IMR-90 (cell line): ENCODE results near the gene ZBED4. TPM values are rescaled to one million over a fixed set of nuclear protein-coding genes. Genes with fewer than 3 reads are reported as not detected.

Experiments
- ATAC-seq: fragments of 200-7000 bp; cut with Tn5 transposase; 2 replicates; pipeline ENCODE4 v1.9.1; 2020; ENCODE audit warnings: low read depth, mild to moderate bottlenecking, moderate library complexity
- BruUV-seq: library from RNA; stranded (reverse); fragments of 400-500 nt; replicated peaks from 2 replicates; lab custom pipeline; 2021; lab: Mats Ljungman, UMichigan
- CTCF ChIA-PET: fragments of 300-600 bp; formaldehyde crosslinking; extraction: SDS; loops from one replicate; lab custom pipeline; 2021; ENCODE audit warnings: antibody characterized with exemption; lab: Yijun Ruan, JAX
- POLR2A ChIA-PET: fragments of 300-600 bp; sonication (Branson Sonifier 250); formaldehyde crosslinking; loops from one replicate; lab custom pipeline; 2022; ENCODE audit warnings: antibody characterized with exemption; ENCODE audit not compliant: unreplicated experiment; lab: Charles Lee
- DNase-seq: peaks from one replicate; pipeline ENCODE4 v3.0.0; 2013
- H2AFZ ChIP-seq: replicated peaks from 2 replicates; pipeline ENCODE3; 2013; ENCODE audit warnings: low read length, mild to moderate bottlenecking; ENCODE audit not compliant: poor library complexity
- H2AK5ac ChIP-seq: 2 replicates; pipeline ENCODE4 v1.6.1; 2013; ENCODE audit warnings: low read depth, low read length, inconsistent platforms
- H2AK9ac ChIP-seq: replicated peaks from 2 replicates; pipeline ENCODE3; 2013; ENCODE audit warnings: mild to moderate bottlenecking, low read depth, low read length, moderate library complexity; ENCODE audit not compliant: poor library complexity
- H2BK120ac ChIP-seq: 2 replicates; pipeline ENCODE4 v1.6.1; 2013; ENCODE audit warnings: low read depth, low read length, inconsistent platforms
- H2BK15ac ChIP-seq: 3 replicates; pipeline ENCODE4 v1.6.1; 2013; ENCODE audit warnings: low read depth, low read length, inconsistent platforms
- H2BK20ac ChIP-seq: 2 replicates; pipeline ENCODE4 v1.6.1; 2013; ENCODE audit warnings: low read depth, mild to moderate bottlenecking, inconsistent platforms, low read length, moderate library complexity
- H2BK5ac ChIP-seq: 2 replicates; pipeline ENCODE4 v1.6.1; 2013; ENCODE audit warnings: mild to moderate bottlenecking, low read depth, low read length, inconsistent platforms; ENCODE audit not compliant: poor library complexity, severe bottlenecking
- H3K14ac ChIP-seq: replicated peaks from 2 replicates; pipeline ENCODE4 v1.6.1; 2013; ENCODE audit warnings: low read depth, low read length, inconsistent platforms
- H3K18ac ChIP-seq: 2 replicates; pipeline ENCODE4 v1.6.1; 2013; ENCODE audit warnings: low read depth, low read length, control low read depth
- H3K23ac ChIP-seq: 2 replicates; pipeline ENCODE4 v1.6.1; 2013; ENCODE audit warnings: low read depth, low read length, inconsistent platforms
- H3K27ac ChIP-seq: 2 replicates; pipeline ENCODE4 v1.5.1; 2013; ENCODE audit warnings: mild to moderate bottlenecking, control low read depth, low read length; ENCODE audit not compliant: insufficient read depth
- H3K27me3 ChIP-seq: 2 replicates; pipeline ENCODE4 v1.6.1; 2013; ENCODE audit warnings: low read length; ENCODE audit not compliant: control insufficient read depth, insufficient read depth
- H3K36me3 ChIP-seq: 2 replicates; pipeline ENCODE4 v1.6.1; 2013; ENCODE audit warnings: low read length, mixed read lengths; ENCODE audit not compliant: control insufficient read depth, insufficient read depth
- H3K4ac ChIP-seq: 2 replicates; pipeline ENCODE4 v1.6.1; 2013; ENCODE audit warnings: low read depth, low read length, inconsistent platforms
- H3K4me1 ChIP-seq: 2 replicates; pipeline ENCODE4 v1.6.1; 2013; ENCODE audit warnings: low read length, mixed read lengths; ENCODE audit not compliant: control insufficient read depth, insufficient read depth
- H3K4me2 ChIP-seq: 2 replicates; pipeline ENCODE4 v1.6.1; 2013; ENCODE audit warnings: low read depth, mild to moderate bottlenecking, control low read depth, low read length, moderate library complexity
- H3K4me3 ChIP-seq: 2 replicates; pipeline ENCODE4 v1.5.1; 2013; ENCODE audit warnings: low read depth, mild to moderate bottlenecking, control low read depth, low read length, moderate library complexity; ENCODE audit not compliant: insufficient read depth
- H3K56ac ChIP-seq: 2 replicates; pipeline ENCODE4 v1.6.1; 2013; ENCODE audit warnings: low read length, inconsistent platforms; ENCODE audit not compliant: insufficient read depth; ENCODE audit errors: extremely low read depth
- H3K79me1 ChIP-seq, 2 experiments: 2 replicates each; pipeline ENCODE4 v1.6.1; 2013; ENCODE audit warnings: low read length in 2 of 2, inconsistent platforms in 1 of 2, low read depth in 1 of 2
- H3K9ac ChIP-seq: 2 replicates; pipeline ENCODE4 v1.6.1; 2013; ENCODE audit warnings: low read depth, low read length, control low read depth
- H3K9me1 ChIP-seq: 2 replicates; pipeline ENCODE4 v1.6.1; 2013; ENCODE audit warnings: low read length, inconsistent platforms; ENCODE audit not compliant: insufficient read depth
- H3K9me3 ChIP-seq: 2 replicates; pipeline ENCODE4 v1.6.1; 2013; ENCODE audit warnings: low read length; ENCODE audit not compliant: control insufficient read depth, insufficient read depth
- H4K20me1 ChIP-seq: 2 replicates; pipeline ENCODE4 v1.6.1; 2013; ENCODE audit warnings: low read length, inconsistent platforms; ENCODE audit not compliant: insufficient read depth
- H4K5ac ChIP-seq: 2 replicates; pipeline ENCODE4 v1.6.1; 2013; ENCODE audit warnings: mild to moderate bottlenecking, low read depth, low read length, control low read depth
- H4K8ac ChIP-seq, 2 experiments: 2 replicates each; pipeline ENCODE4 v1.6.1; 2013; ENCODE audit warnings: low read depth in 2 of 2, low read length in 2 of 2, control low read depth in 1 of 2, inconsistent platforms in 1 of 2
- H4K91ac ChIP-seq: 2 replicates; pipeline ENCODE4 v1.6.1; 2013; ENCODE audit warnings: low read depth, low read length, inconsistent platforms; ENCODE audit not compliant: insufficient read depth
- BHLHE40 ChIP-seq: fragments of 150-350 bp; IDR thresholded peaks from 2 replicates; pipeline ENCODE4 v1.6.1; 2016; ENCODE audit warnings: mild to moderate bottlenecking, low read depth, low read length
- CEBPB ChIP-seq: IDR thresholded peaks from 2 replicates; pipeline ENCODE4 v1.6.1; 2012; ENCODE audit warnings: low read depth, low read length, improper control_type of control experiment
- CHD1 ChIP-seq: IDR thresholded peaks from 2 replicates; pipeline ENCODE4 v1.6.1; 2012; ENCODE audit warnings: low read depth, low read length, improper control_type of control experiment
- MAFK ChIP-seq: IDR thresholded peaks from 2 replicates; pipeline ENCODE4 v1.6.1; 2012; ENCODE audit warnings: low read depth, low read length, improper control_type of control experiment
- MAZ ChIP-seq: IDR thresholded peaks from 2 replicates; pipeline ENCODE4 v1.6.1; 2012; ENCODE audit warnings: low read depth, mild to moderate bottlenecking, low read length, improper control_type of control experiment, moderate library complexity, borderline replicate concordance
- MXI1 ChIP-seq: IDR thresholded peaks from 2 replicates; pipeline ENCODE4 v1.6.1; 2012; ENCODE audit warnings: low read depth, mild to moderate bottlenecking, low read length, moderate library complexity, borderline replicate concordance
- NFE2L2 ChIP-seq: fragments of 150-350 bp; IDR thresholded peaks from 2 replicates; pipeline ENCODE4 v1.6.1; 2016; ENCODE audit warnings: low read depth, mild to moderate bottlenecking, low read length
- POLR2A ChIP-seq: IDR thresholded peaks from 2 replicates; pipeline ENCODE4 v1.6.1; 2012; ENCODE audit warnings: mild to moderate bottlenecking, low read depth, low read length
- RAD21 ChIP-seq: IDR thresholded peaks from 2 replicates; pipeline ENCODE4 v1.6.1; 2012; ENCODE audit warnings: low read length, improper control_type of control experiment
- RFX5 ChIP-seq: IDR thresholded peaks from 2 replicates; pipeline ENCODE4 v1.8.0; 2012; ENCODE audit warnings: low read depth, mild to moderate bottlenecking, low read length, moderate library complexity
- SMC3 ChIP-seq: fragments of 150-350 bp; IDR thresholded peaks from 2 replicates; pipeline ENCODE4 v1.6.1; 2016; ENCODE audit warnings: low read depth, mild to moderate bottlenecking, antibody characterized with exemption, low read length, moderate library complexity
- WGBS, 2 experiments: methylation state at CpG; one replicate each; pipeline versions ENCODE4 v1.1.5 to v1.1.7; 2013; ENCODE audit warnings: missing lambda C conversion rate in 2 of 2; ENCODE audit not compliant: insufficient read length in 1 of 2; ENCODE audit errors: extremely low coverage in 2 of 2; 5-methylcytosine and 5-hydroxymethylcytosine counted together
- dilution Hi-C: fragments of 300-500 bp; cut with HindIII; formaldehyde crosslinking; loops from one replicate; pipeline ENCODE4 v1.14.3; 2018; ENCODE audit warnings: low sequenced_read_pairs; ENCODE audit not compliant: unreplicated experiment
- in situ Hi-C: fragments of 300-500 bp; cut with MboI; formaldehyde crosslinking; loops from 3 replicates; pipeline ENCODE4 v1.14.3; 2019; ENCODE audit warnings: low sequenced_read_pairs, inconsistent platforms, mixed read lengths
- intact Hi-C: fragments of 100-400 bp; cut with micrococcal nuclease; formaldehyde crosslinking; loops from 2 replicates; pipeline ENCODE4 v1.10.0; 2022
- polyA plus RNA-seq, 3 experiments: library from polyadenylated mRNA; depleted of rRNA; stranded (reverse); fragments of >200 nt; gene quantifications; 2 replicates each; pipeline ENCODE4 v1.2.3, GENCODE V29; 2012; ENCODE audit warnings: low replicate concordance in 1 of 3
- total RNA-seq: library from RNA; depleted of rRNA; stranded (reverse); fragments of >200 nt; gene quantifications from 2 replicates; pipeline ENCODE4 v1.2.3, GENCODE V29; 2012
- TF ChIP-seq, protein P1 (sequence below): fragments of 150-350 bp; IDR thresholded peaks from 2 replicates; pipeline ENCODE4 v1.6.1; 2016; ENCODE audit warnings: low read depth, mild to moderate bottlenecking, low read length, moderate library complexity, borderline replicate concordance
- TF ChIP-seq, protein P2 (sequence below): conservative IDR thresholded peaks from 2 replicates; pipeline ENCODE4 v1.5.1; 2012; ENCODE audit warnings: mild to moderate bottlenecking, low read depth, low read length, improper control_type of control experiment
- TF ChIP-seq, protein P3 (sequence below): fragments of 150-350 bp; IDR thresholded peaks from 2 replicates; pipeline ENCODE4 v1.6.1; 2017; ENCODE audit warnings: mild to moderate bottlenecking, antibody characterized with exemption, low read length, low read depth

The ZBED4 gene
- total and polyA plus RNA-seq, 2 of the 4 experiments (the other 2 are of a cell fraction): 9.3 to 10.5 TPM

DNA sequence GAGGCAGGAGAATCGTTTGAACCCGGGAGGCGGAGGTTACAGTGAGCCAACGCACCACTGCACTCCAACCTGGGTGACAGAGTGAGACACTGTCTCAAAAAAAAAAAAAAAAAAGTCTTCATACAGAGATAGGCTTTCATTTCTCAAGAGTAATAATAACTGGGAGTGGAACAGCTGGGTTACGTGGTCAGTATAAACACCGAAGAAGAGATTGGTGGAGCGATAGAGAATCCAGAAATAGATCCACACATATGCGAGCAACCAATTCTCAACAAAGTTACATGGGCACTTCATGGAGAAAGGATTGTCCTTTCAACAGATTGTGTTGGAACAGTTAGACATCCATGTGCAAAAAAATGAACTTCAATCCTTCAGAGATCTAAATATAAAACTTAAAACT, 24.6 kb downstream of the ZBED4 start:
- Histone ChIP-seq H3K9me1 (peaks cover 15% of the 10 kb centered on the region), H3K56ac (no peak overlapping the region), H3K4me1 (peaks cover 4% of the 10 kb centered on the region; the same call in 1 of the 2 replicates), H3K14ac (no peak overlapping the region), H3K27ac (no peak overlapping the region), H2BK5ac (no peak overlapping the region), H2AK9ac (no peak overlapping the region), H3K4ac (no peak overlapping the region), H3K23ac (no peak overlapping the region), H3K9ac (no peak overlapping the region), H3K4me3 (no peak overlapping the region), H3K18ac (no peak overlapping the region), H4K5ac (no peak overlapping the region), H2BK120ac (no peak overlapping the region), H3K79me1 (peaks cover 24 to 60% of the 10 kb centered on the region in 2 experiments), H3K36me3 (peaks cover 7% of the 10 kb centered on the region), H4K8ac (no peak overlapping the region), H2AK5ac (no peak overlapping the region), H2BK20ac (no peak overlapping the region), H4K91ac (no peak overlapping the region), H3K4me2 (no peak overlapping the region), H2AFZ (no peak overlapping the region), H3K9me3 (peaks cover 2% of the 10 kb centered on the region; the same call in 1 of the 2 replicates), H2BK15ac (no peak overlapping the region), H4K20me1 (peaks cover 51% of the 10 kb centered on the region), H3K27me3 (no peaks in the 10 kb centered on the region)
- ATAC-seq: no peak
- ChIA-PET POLR2A (no interaction called here), CTCF (no interaction called here)
- in situ Hi-C loops: no loop called here
- intact Hi-C loops: no loop called here
- no TSS peak for BruUV-seq
- no peak for DNase-seq
- WGBS, 2 experiments: 100% methylated on average over 4 of the region's 8 CpGs; no CpG with 5 or more reads in 1 of the 2 experiments
- dilution Hi-C loops: no loop called here
- TF ChIP-seq RFX5 (no peak), CHD1 (no peak), SMC3 (no peak), NFE2L2 (no peak), MAZ (no peak), BHLHE40 (no peak), POLR2A (no peak), RAD21 (no peak), CEBPB (no peak), MXI1 (no peak), MAFK (no peak)
- TF ChIP-seq, protein P1, sequence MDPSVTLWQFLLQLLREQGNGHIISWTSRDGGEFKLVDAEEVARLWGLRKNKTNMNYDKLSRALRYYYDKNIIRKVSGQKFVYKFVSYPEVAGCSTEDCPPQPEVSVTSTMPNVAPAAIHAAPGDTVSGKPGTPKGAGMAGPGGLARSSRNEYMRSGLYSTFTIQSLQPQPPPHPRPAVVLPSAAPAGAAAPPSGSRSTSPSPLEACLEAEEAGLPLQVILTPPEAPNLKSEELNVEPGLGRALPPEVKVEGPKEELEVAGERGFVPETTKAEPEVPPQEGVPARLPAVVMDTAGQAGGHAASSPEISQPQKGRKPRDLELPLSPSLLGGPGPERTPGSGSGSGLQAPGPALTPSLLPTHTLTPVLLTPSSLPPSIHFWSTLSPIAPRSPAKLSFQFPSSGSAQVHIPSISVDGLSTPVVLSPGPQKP: no peak
- TF ChIP-seq, protein P2, sequence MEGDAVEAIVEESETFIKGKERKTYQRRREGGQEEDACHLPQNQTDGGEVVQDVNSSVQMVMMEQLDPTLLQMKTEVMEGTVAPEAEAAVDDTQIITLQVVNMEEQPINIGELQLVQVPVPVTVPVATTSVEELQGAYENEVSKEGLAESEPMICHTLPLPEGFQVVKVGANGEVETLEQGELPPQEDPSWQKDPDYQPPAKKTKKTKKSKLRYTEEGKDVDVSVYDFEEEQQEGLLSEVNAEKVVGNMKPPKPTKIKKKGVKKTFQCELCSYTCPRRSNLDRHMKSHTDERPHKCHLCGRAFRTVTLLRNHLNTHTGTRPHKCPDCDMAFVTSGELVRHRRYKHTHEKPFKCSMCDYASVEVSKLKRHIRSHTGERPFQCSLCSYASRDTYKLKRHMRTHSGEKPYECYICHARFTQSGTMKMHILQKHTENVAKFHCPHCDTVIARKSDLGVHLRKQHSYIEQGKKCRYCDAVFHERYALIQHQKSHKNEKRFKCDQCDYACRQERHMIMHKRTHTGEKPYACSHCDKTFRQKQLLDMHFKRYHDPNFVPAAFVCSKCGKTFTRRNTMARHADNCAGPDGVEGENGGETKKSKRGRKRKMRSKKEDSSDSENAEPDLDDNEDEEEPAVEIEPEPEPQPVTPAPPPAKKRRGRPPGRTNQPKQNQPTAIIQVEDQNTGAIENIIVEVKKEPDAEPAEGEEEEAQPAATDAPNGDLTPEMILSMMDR: no peak
- TF ChIP-seq, protein P3, sequence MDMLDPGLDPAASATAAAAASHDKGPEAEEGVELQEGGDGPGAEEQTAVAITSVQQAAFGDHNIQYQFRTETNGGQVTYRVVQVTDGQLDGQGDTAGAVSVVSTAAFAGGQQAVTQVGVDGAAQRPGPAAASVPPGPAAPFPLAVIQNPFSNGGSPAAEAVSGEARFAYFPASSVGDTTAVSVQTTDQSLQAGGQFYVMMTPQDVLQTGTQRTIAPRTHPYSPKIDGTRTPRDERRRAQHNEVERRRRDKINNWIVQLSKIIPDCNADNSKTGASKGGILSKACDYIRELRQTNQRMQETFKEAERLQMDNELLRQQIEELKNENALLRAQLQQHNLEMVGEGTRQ: no peak
